GM18951 (cell line): ENCODE results near the gene DPYSL3.

Source experiments
- POLR2A ChIP-seq: IDR thresholded peaks from 4 replicates; pipeline ENCODE4 v1.6.1; 2011; ENCODE audit warnings: mild to moderate bottlenecking; ENCODE audit not compliant: insufficient read length, insufficient read depth; ENCODE audit errors: extremely low read depth
- in situ Hi-C: fragments of 300-500 bp; cut with MboI; formaldehyde crosslinking; loops from one replicate; pipeline ENCODE4 v1.12.0; 2022; ENCODE audit warnings: low sequenced_read_pairs, mixed read lengths, inconsistent platforms; ENCODE audit not compliant: unreplicated experiment

Gene DPYSL3

DNA sequence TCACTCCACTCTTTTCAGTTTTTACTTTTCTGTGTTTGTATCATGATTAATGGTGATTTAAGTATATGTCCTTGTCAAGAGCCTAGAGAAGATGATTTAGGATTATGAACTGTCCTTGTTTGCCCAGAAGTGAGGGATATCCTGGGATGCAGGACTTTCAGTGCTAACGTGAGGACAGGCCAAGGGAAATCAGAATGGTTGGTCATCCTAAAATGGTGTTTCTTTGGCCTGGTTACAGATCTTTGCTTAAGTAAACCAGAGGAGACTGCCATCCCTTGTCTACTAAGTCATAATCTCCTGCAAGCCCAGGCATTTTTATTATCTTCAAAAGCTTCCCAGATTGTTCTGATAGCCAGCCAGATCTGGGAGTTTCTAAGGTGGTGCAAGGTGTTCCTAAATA lies 22.3 kb upstream of the DPYSL3 start:
- in situ Hi-C loops, result no loop called here
- TF ChIP-seq POLR2A, result no peak

DNA sequence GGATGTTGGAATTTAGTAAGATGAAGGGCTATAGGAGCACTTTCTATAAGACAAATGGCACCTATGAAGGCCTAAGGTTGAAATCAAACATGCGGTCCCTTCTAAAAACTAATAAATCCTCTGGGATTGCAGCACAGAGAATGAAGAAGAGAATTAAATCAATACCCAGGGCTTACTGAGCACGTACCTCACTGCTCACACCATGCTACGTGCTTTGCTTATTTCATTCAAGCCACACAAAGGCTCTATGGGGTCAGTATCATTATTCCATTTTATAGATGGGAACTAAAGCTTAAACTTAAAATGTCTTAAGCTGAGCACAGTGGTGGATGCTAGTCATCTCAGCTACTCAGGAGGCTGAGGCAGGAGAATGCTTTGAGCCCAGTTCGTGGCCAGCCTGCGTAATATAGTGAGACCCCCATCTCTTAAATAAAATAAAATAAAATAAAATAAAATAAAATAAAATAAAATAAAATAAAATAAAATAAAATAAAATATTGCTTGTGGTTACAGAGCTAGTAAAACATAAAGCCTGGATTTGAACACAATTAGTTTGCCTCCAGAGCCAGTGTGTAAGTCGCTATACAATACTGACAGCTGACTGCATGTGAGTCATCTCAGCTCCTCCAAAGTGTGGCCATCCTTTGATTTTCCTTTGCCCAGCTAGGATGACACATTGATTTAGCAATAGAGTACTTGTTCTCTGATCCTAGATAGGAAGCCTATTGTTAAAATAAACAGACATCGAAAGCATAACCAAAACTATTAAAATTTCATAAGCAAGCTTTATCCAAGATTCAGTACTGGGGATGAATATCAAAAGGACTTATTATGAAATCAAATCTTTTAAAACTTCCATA lies 20.9 kb upstream of the DPYSL3 start:
- in situ Hi-C loops, result no loop called here
- no peak for TF ChIP-seq POLR2A

- no peak for TF ChIP-seq POLR2A
- in situ Hi-C loops, result no loop called here
Observed at GRCh38 chr5:147523069-147523468, 13.2 kb upstream of the DPYSL3 start.

DNA sequence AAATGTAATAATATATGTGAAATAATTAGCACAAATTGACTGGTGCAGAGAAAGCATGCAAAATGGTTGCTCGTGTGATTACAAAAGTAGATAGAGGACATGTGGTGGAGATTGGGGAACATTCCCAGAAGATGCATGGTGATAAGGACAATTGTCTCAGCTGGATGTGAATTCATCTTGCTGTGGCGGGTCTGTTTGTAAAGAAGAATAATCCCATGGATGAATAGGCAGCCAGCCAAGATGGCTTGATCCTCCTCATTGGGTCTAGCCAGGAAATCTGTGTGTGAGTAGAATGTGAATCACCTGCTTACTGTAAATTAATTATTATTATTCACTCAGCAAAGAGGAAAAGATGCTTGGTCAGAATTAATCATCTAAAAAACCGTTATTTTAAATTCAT lies 12.6 kb upstream of the DPYSL3 start:
- in situ Hi-C loops, result no loop called here
- TF ChIP-seq POLR2A, result no peak

DNA sequence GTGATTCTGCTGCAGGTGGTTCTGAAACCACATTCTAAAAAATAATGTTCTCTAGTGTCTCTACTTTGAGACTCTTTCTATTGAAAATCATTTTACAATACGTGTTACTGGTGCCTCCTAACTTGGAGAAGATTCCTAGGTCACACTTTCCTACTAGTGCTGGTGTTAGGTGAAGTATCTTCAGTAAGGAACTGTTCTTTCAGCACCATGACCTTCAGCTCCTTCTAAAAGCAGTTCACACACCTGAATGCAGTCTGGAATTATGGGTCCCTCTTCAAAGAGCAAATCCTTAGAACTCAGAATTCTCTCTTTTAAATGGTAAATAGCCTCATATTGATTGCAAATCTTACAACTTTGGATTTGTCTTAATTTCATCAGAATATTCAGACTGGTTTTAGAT lies 10.6 kb upstream of the DPYSL3 start:
- no peak for TF ChIP-seq POLR2A
- in situ Hi-C loops, result no loop called here

- in situ Hi-C loops, result no loop called here
- TF ChIP-seq POLR2A, result no peak
Observed at GRCh38 chr5:147519380-147519779, 9.5 kb upstream of the DPYSL3 start.

DNA sequence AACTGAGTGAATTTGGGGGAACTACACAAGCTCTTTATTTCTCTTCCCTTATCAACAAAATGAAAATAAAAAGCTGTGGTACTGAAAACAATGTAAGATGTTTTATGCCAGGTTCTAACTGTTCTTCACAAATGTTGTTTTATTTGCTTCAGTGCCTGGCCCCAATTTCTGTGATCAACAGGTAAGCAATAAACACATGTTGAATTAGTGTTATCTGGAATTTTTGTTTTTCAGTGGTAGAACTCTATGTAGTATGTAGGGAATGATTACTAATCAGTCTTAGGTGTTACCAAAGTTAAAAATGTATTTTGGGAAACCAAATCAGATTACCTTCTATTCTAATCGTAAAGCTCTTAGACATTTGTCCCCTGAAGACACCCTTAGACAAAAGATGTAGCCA lies 7.5 kb upstream of the DPYSL3 start:
- in situ Hi-C loops, result no loop called here
- no peak for TF ChIP-seq POLR2A

DNA sequence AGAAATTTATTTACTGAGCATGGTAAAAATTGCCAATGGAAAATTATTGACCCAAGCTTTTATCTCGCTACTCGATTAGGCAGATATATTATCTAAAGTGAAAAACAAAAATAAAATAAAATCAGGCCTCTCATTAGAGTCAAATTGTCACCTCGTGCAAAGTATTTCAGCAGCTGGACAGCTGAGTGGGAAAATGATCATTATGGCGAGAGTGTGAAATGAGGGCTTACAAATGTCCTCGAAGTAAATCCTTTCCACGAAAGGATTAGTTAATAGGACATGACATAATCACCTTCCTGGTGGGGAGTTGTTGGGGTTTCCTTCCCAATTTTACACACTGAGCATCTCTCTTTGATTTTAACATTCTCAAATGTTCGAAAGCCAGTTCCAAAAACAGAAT lies 5.4 kb upstream of the DPYSL3 start:
- in situ Hi-C loops, result no loop called here
- no peak for TF ChIP-seq POLR2A

DNA sequence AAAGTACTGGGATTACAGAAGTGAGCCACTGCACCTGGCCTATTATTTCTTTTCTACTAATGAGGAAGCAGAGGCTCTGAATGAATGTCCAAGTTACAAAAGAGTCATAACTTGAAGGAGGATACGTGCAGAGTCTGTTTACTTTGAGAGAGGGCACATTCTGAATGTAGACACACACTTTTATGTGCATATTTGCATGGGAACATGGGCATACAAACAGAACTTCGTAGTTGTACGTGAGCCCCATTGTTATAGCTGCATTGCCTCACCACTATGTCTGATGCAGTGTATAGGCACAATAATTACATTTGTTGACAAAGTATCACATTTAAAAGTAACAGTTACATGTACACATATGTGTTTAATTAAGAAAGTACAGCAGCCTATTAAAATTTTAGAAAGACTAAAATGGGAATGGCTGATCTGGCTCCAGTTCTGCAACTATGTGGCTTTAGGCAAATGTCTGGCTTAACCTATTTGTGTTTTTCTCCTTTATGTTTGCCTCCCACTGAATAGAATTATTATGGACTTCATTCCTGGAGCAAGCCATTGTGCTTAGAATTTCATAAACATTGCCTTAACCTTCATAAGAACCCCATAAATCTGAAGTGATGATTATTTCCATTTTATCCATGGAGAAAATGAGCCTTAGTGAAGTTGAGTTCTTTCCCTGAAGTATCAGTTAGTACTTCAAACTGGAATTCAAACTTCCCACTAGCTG lies 3.0 kb upstream of the DPYSL3 start:
- no peak for TF ChIP-seq POLR2A
- in situ Hi-C loops, result no loop called here

DNA sequence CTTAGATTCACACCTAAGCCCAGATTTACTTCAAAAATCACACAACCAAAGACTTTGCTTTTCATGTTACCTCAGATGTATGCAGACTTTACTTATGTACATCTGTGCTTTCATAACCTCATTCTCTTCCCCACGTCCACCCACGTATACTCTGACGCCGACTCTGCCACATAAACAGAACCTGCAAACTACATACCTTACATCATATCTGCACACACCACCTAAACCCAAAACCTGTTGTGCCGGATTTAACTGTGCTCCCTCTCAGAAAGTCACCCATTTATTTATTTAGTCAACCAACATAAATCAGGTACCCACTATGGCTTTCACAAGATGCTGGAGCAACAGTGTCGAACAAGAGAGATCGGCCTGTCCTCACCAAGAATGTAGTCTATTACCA lies 1.0 kb upstream of the DPYSL3 start:
- no peak for TF ChIP-seq POLR2A
- in situ Hi-C loops, result no loop called here

DNA sequence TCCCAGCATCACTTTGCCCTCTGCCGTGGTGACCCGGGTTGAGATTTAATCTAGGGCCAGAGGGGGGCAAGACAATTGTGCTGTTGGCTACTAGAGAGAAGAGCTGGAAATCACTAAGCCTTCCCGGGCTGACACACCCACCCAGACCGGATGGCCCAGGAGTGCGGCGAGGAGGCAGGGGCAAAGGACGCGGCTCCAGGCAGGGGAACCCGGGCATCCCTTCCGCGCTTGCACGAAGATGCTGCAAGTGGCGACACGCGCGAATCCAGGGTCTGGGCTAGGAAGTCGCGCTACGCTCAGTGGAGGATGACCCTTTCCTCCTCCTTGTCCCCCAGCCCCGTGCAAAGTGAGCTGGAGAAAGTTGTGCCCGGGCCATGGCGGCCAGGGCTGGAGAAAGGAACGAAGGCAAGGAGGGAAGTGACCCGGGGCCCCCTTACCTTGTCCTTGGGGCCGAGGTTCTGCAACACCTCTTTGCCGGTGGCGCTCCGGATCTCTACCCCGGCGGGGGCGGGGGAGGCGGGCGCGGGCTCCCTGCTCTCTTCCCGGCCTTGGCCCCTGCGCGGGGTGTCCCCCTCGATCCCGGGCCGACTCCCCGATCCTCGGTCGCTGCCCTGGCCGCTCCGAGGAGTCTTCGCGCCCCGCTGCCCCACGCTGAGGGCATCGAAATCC lies 693 bp downstream of the DPYSL3 start:
- in situ Hi-C loops, result no loop called here

GRCh38 chr5:147508711-147509040 lies 1.2 kb downstream of the DPYSL3 start:
- TF ChIP-seq POLR2A, result no peak
- in situ Hi-C loops, result no loop called here

More for the DNA sequence above, 693 bp downstream of the DPYSL3 start:
- no peak for TF ChIP-seq POLR2A

DNA sequence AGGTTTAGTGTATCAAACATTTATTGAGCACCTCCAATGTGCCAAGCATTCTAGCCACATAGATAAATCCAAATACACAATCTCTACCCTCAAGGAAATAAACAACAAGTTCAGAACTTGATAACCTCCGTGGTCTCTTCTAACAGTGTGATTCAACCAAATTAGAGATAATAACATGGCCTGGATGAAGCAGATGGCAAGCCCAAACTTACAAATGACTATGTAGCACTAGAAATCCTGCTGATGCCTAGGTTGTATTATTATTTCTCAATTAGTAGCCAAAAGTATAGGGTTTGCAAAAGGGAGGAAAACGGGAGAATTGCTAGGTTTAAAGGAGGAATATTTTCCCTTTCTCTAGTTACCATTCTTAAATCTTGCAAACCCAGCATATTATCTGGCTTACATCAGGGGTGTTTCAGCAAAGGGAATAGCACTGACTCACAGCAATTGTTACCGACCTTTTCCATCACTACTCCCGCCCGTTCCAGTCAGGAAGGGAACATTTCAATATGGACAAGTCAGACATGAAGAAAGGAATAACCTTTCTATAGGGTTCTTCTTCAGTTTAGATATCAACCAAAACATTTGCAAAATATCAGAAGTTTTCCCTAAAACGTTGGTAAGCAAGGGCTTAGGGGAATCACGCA lies 2.3 kb downstream of the DPYSL3 start:
- in situ Hi-C loops, result no loop called here
- TF ChIP-seq POLR2A, result no peak

- in situ Hi-C loops, result no loop called here
Observed at GRCh38 chr5:147504535-147504934, 5.3 kb downstream of the DPYSL3 start.

GRCh38 chr5:147504011-147504410 lies 5.9 kb downstream of the DPYSL3 start:
- TF ChIP-seq POLR2A, result no peak
- in situ Hi-C loops, result no loop called here

More at GRCh38 chr5:147504535-147504934, 5.3 kb downstream of the DPYSL3 start:
- TF ChIP-seq POLR2A, result no peak
